Measurements from ENCODE around the gene MPND. TPM values are rescaled to one million over a fixed set of nuclear protein-coding genes. Genes with fewer than 3 reads are reported as not detected.

The MPND gene
- total RNA-seq, 2 experiments from 2014 or later = 7.2 to 19.1 TPM

DNA sequence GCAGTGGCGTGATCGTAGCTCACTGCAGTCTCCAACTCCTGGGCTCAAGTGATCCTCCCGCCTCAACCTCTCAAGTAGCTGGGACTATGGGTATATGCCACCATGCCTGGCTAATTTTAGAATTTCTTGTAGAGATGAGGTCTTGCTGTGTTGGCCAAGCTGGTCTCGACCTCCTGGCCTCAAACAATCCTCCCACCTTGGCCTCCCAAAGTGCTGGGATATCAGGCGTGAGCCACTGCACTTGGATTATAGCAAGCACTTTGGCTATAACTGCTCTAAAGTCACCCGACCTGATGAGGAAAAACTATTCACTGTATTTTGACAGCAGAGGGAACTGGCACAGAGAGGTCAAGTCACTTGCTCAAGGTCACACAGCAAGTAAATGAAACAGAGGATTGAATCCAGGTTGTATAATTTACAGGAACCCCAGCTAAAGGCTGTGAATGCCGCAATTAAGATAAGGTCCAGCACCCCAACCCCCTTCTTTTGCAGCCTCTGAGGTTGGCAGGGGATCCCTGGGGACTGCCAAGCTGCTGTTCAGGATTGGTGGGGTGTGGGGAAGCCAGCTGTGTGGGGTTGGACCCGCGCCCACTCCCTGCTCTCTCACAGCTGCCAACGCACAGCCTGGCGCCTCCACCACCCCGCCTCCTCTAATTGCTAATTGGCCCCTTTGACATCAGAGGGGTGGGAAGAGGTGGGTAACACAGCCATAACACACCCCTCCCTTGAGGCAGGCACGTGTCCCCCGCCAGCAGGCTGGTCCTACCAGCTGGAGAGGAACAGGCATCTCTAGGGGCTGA is 47.2 kb upstream of the MPND start:
- Histone ChIP-seq H3K4me3 (ENCODE audit: low read depth, low read length, poor library complexity, severe bottlenecking) (no peak overlapping the region), H3K4me2 (ENCODE audit: low read length) (no peak overlapping the region), H3K27ac (ENCODE audit: low read depth, low read length, poor library complexity, severe bottlenecking) (no peak overlapping the region), H3K4me1 (ENCODE audit: insufficient read depth, low read length, poor library complexity, severe bottlenecking) (no peaks in the 10 kb centered on the region), H3K36me3 (ENCODE audit: insufficient read depth, low read length) (no peaks in the 10 kb centered on the region), H3K79me2 (ENCODE audit: insufficient read depth, low read depth, low read length) (no peaks in the 10 kb centered on the region), H4K20me1 (ENCODE audit: insufficient read depth, low read length) (no peaks in the 10 kb centered on the region), H3K9me2 (ENCODE audit: insufficient read depth, low read length) (no peaks in the 10 kb centered on the region), H3K9me3 (ENCODE audit: low read length) (no peaks in the 10 kb centered on the region), H2AFZ (ENCODE audit: low read length) (no peak overlapping the region)
- ChIA-PET CTCF (ENCODE audit: unreplicated experiment) (interaction anchor here (0.6 kb wide), 1 partner anchor 29 kb away, joined by 10 read pairs; no protein-coding TSS in a partner anchor), POLR2A (interaction anchor here (0.6 to 0.7 kb wide), 2 partner anchors 17 to 23 kb away, joined by 3 to 5 read pairs; no protein-coding TSS in a partner anchor)
- no TSS peak for BruUV-seq (replicated peaks)
- intact Hi-C loops (cut with micrococcal nuclease; ENCODE audit: unreplicated experiment) = no loop called here
- peak; percentile 50 for DNase-seq (ENCODE audit: low spot score)
- TF ChIP-seq, protein P1, sequence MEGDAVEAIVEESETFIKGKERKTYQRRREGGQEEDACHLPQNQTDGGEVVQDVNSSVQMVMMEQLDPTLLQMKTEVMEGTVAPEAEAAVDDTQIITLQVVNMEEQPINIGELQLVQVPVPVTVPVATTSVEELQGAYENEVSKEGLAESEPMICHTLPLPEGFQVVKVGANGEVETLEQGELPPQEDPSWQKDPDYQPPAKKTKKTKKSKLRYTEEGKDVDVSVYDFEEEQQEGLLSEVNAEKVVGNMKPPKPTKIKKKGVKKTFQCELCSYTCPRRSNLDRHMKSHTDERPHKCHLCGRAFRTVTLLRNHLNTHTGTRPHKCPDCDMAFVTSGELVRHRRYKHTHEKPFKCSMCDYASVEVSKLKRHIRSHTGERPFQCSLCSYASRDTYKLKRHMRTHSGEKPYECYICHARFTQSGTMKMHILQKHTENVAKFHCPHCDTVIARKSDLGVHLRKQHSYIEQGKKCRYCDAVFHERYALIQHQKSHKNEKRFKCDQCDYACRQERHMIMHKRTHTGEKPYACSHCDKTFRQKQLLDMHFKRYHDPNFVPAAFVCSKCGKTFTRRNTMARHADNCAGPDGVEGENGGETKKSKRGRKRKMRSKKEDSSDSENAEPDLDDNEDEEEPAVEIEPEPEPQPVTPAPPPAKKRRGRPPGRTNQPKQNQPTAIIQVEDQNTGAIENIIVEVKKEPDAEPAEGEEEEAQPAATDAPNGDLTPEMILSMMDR (conservative IDR thresholded peaks at IDR 0.05; ENCODE audit: low read length) = no peak
- no peak for TF ChIP-seq EZH2phosphoT487 (IDR thresholded peaks at IDR 0.05; ENCODE audit: borderline replicate concordance, low read depth, low read length)

DNA sequence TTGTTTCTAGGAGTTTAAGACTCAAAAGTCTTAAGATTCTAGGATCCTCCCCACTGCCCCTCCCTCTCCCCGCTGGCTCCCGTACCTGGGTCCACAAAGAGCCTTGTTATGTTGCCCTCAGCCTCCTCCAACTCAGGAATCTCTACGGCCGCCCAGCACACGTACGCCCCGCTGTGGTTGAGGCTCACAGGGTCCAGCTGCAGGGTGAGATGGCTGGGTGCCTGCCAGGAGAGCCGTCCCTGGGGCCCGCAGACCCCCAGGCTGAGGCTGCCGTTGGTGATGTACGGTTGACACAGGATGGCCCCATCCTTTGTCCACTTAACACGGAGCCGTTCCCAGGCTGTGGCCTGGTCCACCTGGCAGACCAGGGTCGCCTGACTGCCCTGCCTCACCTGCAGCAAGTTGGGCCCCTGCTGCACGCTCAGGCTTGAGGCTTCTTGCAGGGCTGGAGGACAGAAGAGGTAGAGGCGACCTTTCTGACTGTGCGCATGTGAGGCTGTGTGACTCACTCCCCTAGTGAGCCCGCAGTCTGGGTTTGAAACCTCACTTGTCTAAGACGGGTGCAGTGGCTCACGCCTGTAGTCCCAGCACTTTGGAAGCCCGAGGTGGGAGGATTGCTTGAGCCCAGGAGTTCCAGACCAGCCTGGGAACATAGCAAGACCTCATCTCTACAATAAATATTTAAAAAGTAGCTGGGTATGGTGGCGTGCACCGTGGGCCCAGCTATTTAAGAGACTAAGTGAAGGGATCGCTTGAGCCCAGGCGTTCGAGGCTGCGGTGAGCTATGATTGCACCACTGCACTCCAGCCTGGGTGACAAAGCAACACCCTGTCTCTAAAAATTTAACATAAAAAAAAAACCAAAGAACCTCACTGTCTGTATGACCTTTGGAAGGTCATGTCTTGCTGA is 45.2 kb upstream of the MPND start:
- Histone ChIP-seq H2AFZ (ENCODE audit: low read length) (no peak overlapping the region), H3K9me3 (ENCODE audit: low read length) (no peaks in the 10 kb centered on the region), H3K27ac (ENCODE audit: low read depth, low read length, poor library complexity, severe bottlenecking) (no peak overlapping the region), H3K4me3 (ENCODE audit: low read depth, low read length, poor library complexity, severe bottlenecking) (no peak overlapping the region), H3K9me2 (ENCODE audit: insufficient read depth, low read length) (no peaks in the 10 kb centered on the region), H4K20me1 (ENCODE audit: insufficient read depth, low read length) (no peaks in the 10 kb centered on the region), H3K79me2 (ENCODE audit: insufficient read depth, low read depth, low read length) (no peaks in the 10 kb centered on the region), H3K4me1 (ENCODE audit: insufficient read depth, low read length, poor library complexity, severe bottlenecking) (peaks cover 13% of the 10 kb centered on the region), H3K4me2 (ENCODE audit: low read length) (no peak overlapping the region), H3K36me3 (ENCODE audit: insufficient read depth, low read length) (no peaks in the 10 kb centered on the region)
- ChIA-PET POLR2A (no interaction called here), CTCF (ENCODE audit: unreplicated experiment) (no interaction called here)
- no peak for DNase-seq (ENCODE audit: low spot score)
- intact Hi-C loops (cut with micrococcal nuclease; ENCODE audit: unreplicated experiment) = no loop called here
- no TSS peak for BruUV-seq (replicated peaks)
- TF ChIP-seq EZH2phosphoT487 (IDR thresholded peaks at IDR 0.05; ENCODE audit: borderline replicate concordance, low read depth, low read length) = no peak
- TF ChIP-seq, protein P1 (conservative IDR thresholded peaks at IDR 0.05; ENCODE audit: low read length) = no peak

All from OCI-LY7 (cell line).